Retina (tissue), 1 donor: ENCODE measurements around the gene FRMD4A.
"Not testable (repeated sequence)": the region's sequence is repeated elsewhere in the genome, so short reads cannot be mapped to it uniquely, and the experiment has no call there.

ENCODE experiments used
- DNase-seq: peaks from one replicate; pipeline ENCODE4 v3.0.0-alpha.2; 2016

Gene FRMD4A

DNA sequence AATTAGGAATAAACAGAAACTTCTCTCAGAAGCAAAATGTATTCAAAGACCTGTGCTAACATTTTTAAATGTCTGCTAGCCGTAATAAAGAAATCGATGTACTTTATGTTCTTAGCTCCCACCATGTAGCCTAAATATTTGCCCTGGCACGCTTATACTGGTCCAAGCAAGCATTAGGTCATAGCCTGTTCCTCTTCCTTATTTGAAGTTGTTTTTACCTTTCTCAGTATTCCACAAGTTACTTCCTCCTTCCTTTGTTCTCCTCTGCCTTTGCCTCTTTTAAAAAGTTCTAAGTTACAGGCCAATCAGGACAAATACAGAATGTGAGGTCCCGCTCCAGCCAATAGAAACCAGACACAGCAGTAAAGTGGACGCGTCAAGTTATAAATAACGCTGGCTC is 288.7 kb downstream of the FRMD4A start:
- DNase-seq, result not testable (repeated sequence)

DNA sequence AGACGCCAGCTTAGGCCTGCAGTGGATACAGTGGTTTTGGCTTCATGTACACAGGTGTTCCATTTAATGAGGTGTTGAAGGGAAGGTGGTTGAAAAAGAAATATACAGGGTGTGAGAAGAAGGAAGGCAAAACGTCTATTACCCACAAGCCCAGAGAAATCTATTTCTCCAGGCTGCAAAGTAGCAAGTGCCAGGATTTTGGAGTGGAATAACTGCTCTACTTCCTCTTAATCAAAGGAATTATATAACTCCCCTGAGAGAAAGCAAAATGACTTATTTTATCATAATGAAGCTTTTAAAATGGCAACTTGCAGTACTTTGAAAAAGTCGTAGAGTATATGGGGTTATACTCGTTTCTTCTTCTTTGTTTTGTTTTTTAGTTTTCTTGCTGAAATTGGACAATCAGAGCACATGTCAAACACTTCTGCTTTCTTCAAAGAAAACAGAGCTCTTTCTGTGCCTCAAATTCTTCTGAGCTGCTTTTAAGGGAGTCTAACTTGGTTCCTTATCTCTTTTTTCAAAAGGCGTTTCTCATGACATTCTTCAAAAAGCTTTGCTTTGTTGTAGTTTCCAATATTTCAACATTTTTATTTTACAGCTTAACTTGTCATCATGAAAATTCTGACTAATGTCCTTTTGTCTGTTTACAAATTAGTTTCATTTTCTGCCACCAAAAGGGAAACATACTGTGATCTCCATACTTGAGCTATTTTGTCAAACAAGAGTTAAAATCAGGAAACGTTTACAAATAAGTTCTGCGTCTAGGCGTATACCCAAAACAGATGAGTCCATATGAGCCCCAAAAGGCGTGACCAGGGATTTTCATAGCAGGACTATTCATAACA is 289.7 kb downstream of the FRMD4A start:
- no peak for DNase-seq

GRCh38 chr10:14039968-14040668 is 290.6 kb downstream of the FRMD4A start:
- DNase-seq, result no peak

DNA sequence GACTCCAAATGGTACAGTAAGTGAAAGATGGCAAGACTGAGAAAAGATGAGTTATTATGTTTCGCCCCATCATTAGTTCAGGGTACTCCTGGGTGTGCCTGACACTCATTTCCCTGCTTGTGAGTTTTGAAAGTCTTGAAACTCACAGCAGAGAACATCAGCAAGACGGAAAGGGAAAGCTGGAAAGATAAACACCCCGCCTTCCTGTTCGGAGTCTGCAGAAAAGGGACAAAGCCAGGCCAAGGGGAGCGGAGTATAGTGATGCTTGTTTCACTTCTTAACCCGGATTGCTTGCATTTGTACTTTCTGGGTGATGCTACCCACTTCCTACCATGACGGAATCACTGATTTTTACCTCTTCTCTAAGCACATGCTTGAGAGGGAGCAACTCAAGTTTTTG is 294.5 kb downstream of the FRMD4A start:
- no peak for DNase-seq

- no peak for DNase-seq
These were observed 295.2 kb downstream of the FRMD4A start for GRCh38 chr10:14035506-14035905.

- no peak for DNase-seq
These were observed 298.2 kb downstream of the FRMD4A start for GRCh38 chr10:14032406-14032998.

- DNase-seq, result peak; percentile 37
These were observed 304.4 kb downstream of the FRMD4A start for GRCh38 chr10:14026325-14026724.

DNA sequence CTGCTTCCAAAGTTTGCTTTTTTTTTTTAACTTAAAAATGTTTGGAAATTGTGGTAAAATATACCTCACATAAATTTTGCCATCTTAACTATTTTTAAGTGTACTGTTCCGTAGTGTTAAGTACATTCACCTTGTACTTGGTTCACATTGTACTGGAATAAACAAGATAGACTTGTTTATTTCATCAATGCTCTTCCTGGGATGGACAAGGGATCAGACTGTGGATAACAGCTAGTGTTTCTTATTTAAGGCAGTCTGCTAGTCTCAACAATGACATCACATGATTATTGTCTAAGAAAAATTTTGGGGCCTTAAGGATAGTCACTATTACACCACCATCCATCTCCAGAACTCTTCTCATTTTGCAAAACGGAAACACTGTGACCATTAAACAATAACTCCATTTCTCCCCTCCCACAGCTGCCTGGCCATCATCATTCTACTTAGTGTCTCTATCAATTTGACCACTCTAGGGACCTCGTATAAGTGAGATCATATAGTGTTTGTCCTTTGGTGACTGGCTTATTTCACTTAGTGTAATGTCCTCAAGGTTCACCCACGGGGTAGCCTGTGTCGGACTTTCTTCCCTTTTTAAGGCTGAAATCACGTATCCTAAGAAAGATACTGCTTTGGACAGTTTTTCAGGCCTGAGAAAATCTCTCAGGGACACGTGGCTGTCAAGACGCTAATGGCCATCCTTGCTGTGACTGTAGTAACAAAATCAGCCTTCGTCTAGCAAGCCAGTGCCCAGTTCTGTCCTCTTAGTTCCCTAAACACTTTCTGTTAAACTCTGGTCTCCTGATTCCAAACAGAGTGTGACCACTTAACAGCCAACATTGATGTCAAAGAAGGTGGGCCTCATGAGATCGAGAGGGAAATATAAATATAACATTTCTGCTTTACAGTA is 305.2 kb downstream of the FRMD4A start:
- peak; percentile 35 for DNase-seq

- no peak for DNase-seq
These were observed 306.2 kb downstream of the FRMD4A start for GRCh38 chr10:14024329-14025202.

- DNase-seq, result no peak
These were observed 306.9 kb downstream of the FRMD4A start for GRCh38 chr10:14023673-14024328.

DNA sequence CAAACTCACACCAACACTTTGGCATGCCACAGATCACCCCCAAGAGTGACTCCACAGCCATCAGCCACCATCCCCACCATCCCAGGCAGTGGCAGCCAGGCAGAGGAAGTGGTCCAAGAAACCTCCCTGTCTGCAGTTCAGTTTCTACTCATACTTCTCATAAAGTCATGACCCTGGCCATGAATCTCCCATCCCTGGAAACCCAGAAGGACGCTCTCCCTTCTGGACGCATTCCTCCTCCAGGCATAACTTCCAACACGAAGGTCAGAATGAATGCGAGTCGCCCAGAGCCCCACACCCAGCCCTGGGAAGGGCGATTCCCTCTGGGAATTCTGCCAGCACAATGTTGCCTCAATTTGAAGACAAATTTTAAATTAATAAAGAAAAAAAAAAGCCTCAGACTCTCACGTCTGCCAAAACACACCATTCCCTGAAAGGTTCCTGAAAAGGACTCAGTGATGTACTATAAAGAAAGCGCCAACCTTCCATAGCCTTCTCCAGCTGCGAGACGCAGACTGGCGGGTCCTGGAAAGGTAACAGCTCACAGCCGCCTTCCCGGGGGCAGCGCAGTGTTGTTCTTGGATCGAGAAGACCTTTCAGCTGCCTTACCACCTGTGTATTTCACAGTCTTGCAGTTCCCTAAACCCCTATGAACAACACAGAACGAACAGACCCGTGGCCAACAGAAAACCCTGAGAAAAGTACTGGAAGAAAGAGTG is 307.6 kb downstream of the FRMD4A start:
- no peak for DNase-seq

DNA sequence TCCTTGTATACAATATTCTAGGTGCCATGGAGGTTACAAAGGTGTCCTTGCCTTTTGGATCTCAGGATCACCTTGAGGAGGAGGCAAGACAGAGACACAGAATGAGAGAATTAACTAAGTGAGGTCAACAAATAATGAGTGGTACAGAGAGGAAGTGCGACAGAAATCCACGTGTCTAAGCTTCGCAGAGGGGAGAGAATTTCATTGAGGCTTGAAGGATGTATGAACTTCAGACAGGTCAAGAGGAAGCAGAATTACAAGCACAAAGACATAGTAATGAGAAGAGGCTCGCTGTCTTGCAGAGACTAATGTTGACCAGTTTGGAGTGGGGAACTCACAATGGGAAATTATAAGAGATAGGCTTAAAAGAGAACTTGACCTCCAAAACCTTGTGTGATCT is 308.7 kb downstream of the FRMD4A start:
- DNase-seq, result no peak

DNA sequence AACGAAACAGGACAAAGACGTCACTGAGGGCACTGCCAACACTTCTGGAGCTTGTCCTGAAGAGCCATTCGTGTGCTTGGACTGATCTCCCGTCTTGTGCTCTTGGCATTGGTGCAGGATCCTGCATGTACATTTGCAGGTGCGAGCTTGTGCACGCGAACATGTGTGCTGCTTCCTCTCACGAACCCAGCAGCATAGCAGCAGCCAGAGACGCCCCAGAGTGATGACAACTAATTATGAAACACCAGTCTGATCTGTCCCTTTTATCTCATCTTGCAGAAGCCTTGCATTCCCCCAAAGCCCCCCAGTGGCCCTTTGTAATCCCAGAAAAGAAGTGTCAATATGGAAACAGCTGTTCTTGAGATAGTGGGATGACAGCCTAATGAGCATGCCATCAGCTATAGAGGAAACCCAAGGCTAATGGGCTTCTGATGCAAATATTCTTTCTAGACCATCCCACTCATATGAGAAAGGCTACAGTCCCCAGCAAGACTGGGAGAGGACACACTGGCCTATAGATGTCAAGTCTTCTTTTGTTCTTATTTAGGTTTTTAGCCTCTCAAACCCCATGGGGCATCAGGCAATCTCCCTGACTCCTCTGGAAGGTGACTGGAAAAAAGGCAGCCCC is 310.6 kb downstream of the FRMD4A start:
- DNase-seq, result no peak

DNA sequence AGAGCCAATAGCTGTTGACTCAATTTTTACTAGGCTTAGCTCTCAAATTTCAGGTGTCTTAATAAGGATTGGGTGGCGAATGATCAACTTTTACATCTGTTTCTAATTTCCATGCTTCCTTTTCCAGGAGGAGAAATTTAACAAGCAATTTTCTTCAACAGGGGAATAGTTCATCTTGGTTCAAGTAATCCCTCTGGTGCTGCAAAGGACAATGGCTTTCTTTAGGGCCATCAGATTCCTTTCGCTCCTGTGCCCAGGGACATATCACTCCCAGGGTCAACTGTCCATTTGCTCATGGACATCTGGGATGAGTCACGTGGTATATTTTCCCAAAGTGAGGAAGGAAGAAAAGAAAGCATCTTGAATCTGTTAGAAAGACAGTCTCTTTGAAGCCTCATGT is 313.3 kb downstream of the FRMD4A start:
- no peak for DNase-seq

GRCh38 chr10:14016931-14017333 is 313.8 kb downstream of the FRMD4A start:
- DNase-seq, result no peak

DNA sequence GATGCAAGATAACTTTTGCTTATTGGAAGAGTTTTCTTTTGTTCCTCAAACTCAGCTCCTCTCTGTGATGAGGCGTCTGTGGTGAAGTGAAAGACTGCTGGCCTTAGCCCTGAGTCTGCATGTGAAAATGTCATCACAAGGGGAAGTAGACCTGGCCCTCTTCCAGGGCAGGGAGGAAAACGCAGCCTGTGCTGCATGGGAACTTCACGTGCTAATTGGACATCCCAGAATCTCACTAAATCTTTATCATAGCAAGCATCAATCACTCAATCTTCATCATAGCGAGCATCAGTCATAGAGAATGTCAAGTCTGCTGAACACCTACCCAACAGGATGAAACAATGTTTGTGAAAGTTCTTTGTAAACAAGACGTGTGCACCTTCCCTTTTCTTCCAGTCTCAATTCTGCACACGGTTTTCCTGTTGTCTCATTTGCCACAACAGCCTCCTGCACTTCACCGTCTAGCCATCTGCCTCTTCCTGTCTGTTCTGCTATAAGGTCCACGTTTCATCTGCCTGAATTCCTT is 314.6 kb downstream of the FRMD4A start:
- DNase-seq, result no peak

GRCh38 chr10:14014423-14014822 is 316.3 kb downstream of the FRMD4A start:
- no peak for DNase-seq

DNA sequence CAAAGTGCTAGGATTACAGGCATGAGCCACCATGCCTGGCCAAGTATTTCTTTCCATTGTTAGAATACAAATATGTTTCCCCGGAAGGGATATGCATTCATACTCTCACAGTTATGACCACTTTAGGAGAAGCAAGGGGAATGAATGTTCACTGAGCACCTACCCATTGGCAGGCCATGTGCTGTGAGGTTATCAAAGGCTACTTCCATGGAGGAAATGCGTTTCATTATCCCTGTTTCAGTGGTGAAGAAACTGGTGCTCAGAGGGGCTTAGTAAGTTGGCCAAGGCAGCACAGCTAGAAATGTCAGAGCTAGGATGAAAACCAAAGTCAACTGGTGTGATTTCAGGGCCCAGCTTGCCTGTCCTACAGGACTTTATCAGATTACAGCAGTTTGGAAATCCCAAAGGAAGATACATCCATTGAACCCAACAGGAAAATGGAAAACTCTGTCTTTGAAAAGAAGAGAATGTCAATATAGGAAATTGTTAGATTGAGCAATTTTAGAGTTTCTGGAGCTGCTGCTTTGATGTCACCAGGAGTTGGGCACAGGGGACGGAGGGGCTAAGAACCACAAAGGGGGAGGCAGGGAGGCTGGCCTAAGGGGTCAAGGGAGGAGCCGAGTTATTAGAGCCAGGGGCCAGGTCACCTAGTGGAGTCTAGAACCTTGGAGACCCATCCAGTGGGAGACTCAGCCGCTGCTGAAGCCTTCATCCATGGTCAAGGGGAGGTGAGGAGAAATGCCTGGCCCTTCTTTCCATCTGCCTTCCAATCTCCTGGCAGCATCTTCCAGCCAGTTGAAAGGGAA is 319.8 kb downstream of the FRMD4A start:
- DNase-seq, result no peak

DNA sequence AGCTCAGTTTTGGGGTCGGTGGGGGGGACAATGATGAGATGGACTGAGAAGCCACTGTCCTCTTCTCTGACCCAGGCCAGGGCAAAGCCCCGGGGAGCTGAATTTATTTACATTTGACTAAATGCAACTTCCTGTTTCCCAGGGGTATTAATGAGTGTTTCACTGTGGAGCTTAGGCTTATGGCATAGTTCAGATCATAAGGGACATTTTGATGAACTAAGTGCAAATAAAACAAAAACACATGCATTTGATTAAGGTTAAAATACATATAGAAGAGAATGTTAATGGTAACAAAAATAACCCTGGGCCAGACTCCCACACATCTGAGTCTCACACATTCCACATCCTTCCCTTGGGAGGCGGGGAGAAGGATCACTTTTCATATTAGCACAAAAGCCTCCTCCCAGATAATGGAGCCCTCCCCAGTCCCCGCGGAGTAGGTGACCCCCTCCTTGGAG is 320.6 kb downstream of the FRMD4A start:
- peak; percentile 61 for DNase-seq
